GM23338 (cell line): Measurements from ENCODE around the gene C6orf120. TPM values are rescaled to one million over a fixed set of nuclear protein-coding genes. Genes with fewer than 3 reads are reported as not detected.

Experiments used
- ATAC-seq: fragments of 200-7000 bp; cut with Tn5 transposase; 3 replicates; pipeline ENCODE4 v1.9.1; 2020
- DNase-seq: peaks from one replicate; pipeline ENCODE4 v3.0.0-alpha.2; 2015; ENCODE audit warnings: low spot score
- H2AFZ ChIP-seq: fragments of 200-600 bp; sonication (generic); 2 replicates; pipeline ENCODE4 v1.8.0; 2016; ENCODE audit warnings: antibody characterized with exemption, mild to moderate bottlenecking, moderate library complexity
- H3F3A ChIP-seq: fragments of 200-600 bp; sonication (generic); replicated peaks from 2 replicates; pipeline ENCODE4 v1.8.0; 2017; ENCODE audit warnings: antibody characterized with exemption, mixed run types, low read depth
- H3K27ac ChIP-seq: fragments of 200-600 bp; sonication (generic); 2 replicates; pipeline ENCODE4 v1.6.1; 2016; ENCODE audit warnings: low read depth
- H3K27me3 ChIP-seq: fragments of 200-600 bp; sonication (generic); 2 replicates; pipeline ENCODE4 v1.8.0; 2016; ENCODE audit warnings: mild to moderate bottlenecking, mixed run types, moderate library complexity; ENCODE audit not compliant: insufficient read depth
- H3K36me3 ChIP-seq: fragments of 200-600 bp; sonication (generic); 2 replicates; pipeline ENCODE4 v1.8.0; 2016; ENCODE audit warnings: mild to moderate bottlenecking; ENCODE audit not compliant: insufficient read depth
- H3K4me1 ChIP-seq: fragments of 200-600 bp; sonication (generic); 2 replicates; pipeline ENCODE4 v1.8.0; 2016; ENCODE audit warnings: mild to moderate bottlenecking, moderate library complexity; ENCODE audit not compliant: insufficient read depth
- H3K4me2 ChIP-seq: fragments of 200-600 bp; sonication (generic); 2 replicates; pipeline ENCODE4 v1.7.1; 2017; ENCODE audit warnings: mixed run types
- H3K4me3 ChIP-seq: fragments of 200-600 bp; sonication (generic); 2 replicates; pipeline ENCODE4 v1.6.1; 2016; ENCODE audit warnings: mixed run types
- H3K79me2 ChIP-seq: fragments of 200-600 bp; sonication (generic); replicated peaks from 2 replicates; pipeline ENCODE4 v1.8.0; 2017; ENCODE audit warnings: mild to moderate bottlenecking; ENCODE audit not compliant: insufficient read depth
- H3K9me2 ChIP-seq: fragments of 200-600 bp; sonication (generic); 2 replicates; pipeline ENCODE4 v1.8.0; 2017; ENCODE audit not compliant: insufficient read depth
- H4K20me1 ChIP-seq: fragments of 200-600 bp; sonication (generic); replicated peaks from 2 replicates; pipeline ENCODE4 v1.8.0; 2017; ENCODE audit warnings: mild to moderate bottlenecking; ENCODE audit not compliant: insufficient read depth
- H3K27ac Mint-ChIP-seq: 2 replicates; pipeline ENCODE4 v1.8.0; 2020; ENCODE audit warnings: inconsistent platforms, mild to moderate bottlenecking, moderate library complexity, mixed read lengths
- H3K27me3 Mint-ChIP-seq: 3 replicates; pipeline ENCODE4 v1.8.0; 2022; ENCODE audit warnings: low read depth, mild to moderate bottlenecking, moderate library complexity, mixed read lengths, inconsistent platforms; ENCODE audit not compliant: insufficient read depth, poor library complexity
- H3K36me3 Mint-ChIP-seq: 3 replicates; pipeline ENCODE4 v1.8.0; 2021; ENCODE audit warnings: low read depth, mild to moderate bottlenecking, inconsistent platforms, moderate library complexity, mixed read lengths
- H3K4me1 Mint-ChIP-seq: 3 replicates; pipeline ENCODE4 v1.8.0; 2020; ENCODE audit warnings: mild to moderate bottlenecking, inconsistent platforms, mixed read lengths
- H3K4me3 Mint-ChIP-seq: 3 replicates; pipeline ENCODE4 v1.8.0; 2021; ENCODE audit warnings: moderate library complexity, mild to moderate bottlenecking, inconsistent platforms, mixed read lengths
- H3K9me3 Mint-ChIP-seq: 3 replicates; pipeline ENCODE4 v1.8.0; 2020; ENCODE audit warnings: moderate library complexity, mild to moderate bottlenecking, inconsistent platforms, mixed read lengths
- CTCF ChIP-seq, 2 experiments: fragments of 200-600 bp in 1 of 2; sonication (generic) in 1 of 2; conservative IDR thresholded peaks; 2 replicates each; pipeline versions ENCODE4 v1.5.1 to v1.6.1; 2016 to 2017; ENCODE audit warnings: antibody characterized with exemption in 2 of 2, low read depth in 2 of 2, mild to moderate bottlenecking in 2 of 2, moderate library complexity in 1 of 2
- ETS1 ChIP-seq: IDR thresholded peaks from 2 replicates; pipeline ENCODE4 v1.6.1; 2016; ENCODE audit warnings: antibody characterized with exemption
- EZH2 ChIP-seq: fragments of 200-600 bp; sonication (generic); IDR thresholded peaks from one replicate; pipeline ENCODE4 v1.8.0; 2017; ENCODE audit warnings: antibody characterized with exemption, mild to moderate bottlenecking, low read depth; ENCODE audit not compliant: unreplicated experiment
- EZH2phosphoT487 ChIP-seq: fragments of 200-600 bp; sonication (generic); IDR thresholded peaks from one replicate; pipeline ENCODE4 v1.8.1; 2018; ENCODE audit warnings: antibody characterized with exemption; ENCODE audit not compliant: unreplicated experiment
- NANOG ChIP-seq: IDR thresholded peaks from 2 replicates; pipeline ENCODE4 v1.6.1; 2016; ENCODE audit warnings: antibody characterized with exemption, borderline replicate concordance
- POLR2AphosphoS5 ChIP-seq: IDR thresholded peaks from 2 replicates; pipeline ENCODE4 v1.6.1; 2016; ENCODE audit warnings: antibody characterized with exemption, low read depth
- ZNF462 ChIP-seq: fragments of 250-450 bp; sonication (Bioruptor Pico); IDR thresholded peaks from 2 replicates; pipeline ENCODE4 v1.5.0; 2020; ENCODE audit warnings: mild to moderate bottlenecking, moderate library complexity
- polyA plus RNA-seq: library from polyadenylated mRNA; unstranded; fragments of >200 nt; fragmentation: Nextera tagmentation; extraction: Ambion mirVana; gene quantifications from 2 replicates; pipeline ENCODE4 v1.2.1, GENCODE V29; 2016
- total RNA-seq: library from RNA; depleted of rRNA; stranded (reverse); fragments of >200 nt; shearing (Covaris generic); gene quantifications from 2 replicates; pipeline ENCODE4 v1.2.3, GENCODE V29; 2014
- TF ChIP-seq, protein P1 (sequence below): IDR thresholded peaks from one replicate; pipeline ENCODE4 v1.6.1; 2018; ENCODE audit warnings: antibody characterized with exemption; ENCODE audit not compliant: unreplicated experiment

The C6orf120 gene
- total and polyA plus RNA-seq, 2 experiments from 2014 or later, result 18.8 to 57.3 TPM

GRCh38 chr6:169675011-169675410, 26.9 kb upstream of the C6orf120 start (continued):
- TF ChIP-seq ZNF462 (CRISPR knock-in tag), result no peak
- TF ChIP-seq ETS1, result no peak
- TF ChIP-seq, protein P1, sequence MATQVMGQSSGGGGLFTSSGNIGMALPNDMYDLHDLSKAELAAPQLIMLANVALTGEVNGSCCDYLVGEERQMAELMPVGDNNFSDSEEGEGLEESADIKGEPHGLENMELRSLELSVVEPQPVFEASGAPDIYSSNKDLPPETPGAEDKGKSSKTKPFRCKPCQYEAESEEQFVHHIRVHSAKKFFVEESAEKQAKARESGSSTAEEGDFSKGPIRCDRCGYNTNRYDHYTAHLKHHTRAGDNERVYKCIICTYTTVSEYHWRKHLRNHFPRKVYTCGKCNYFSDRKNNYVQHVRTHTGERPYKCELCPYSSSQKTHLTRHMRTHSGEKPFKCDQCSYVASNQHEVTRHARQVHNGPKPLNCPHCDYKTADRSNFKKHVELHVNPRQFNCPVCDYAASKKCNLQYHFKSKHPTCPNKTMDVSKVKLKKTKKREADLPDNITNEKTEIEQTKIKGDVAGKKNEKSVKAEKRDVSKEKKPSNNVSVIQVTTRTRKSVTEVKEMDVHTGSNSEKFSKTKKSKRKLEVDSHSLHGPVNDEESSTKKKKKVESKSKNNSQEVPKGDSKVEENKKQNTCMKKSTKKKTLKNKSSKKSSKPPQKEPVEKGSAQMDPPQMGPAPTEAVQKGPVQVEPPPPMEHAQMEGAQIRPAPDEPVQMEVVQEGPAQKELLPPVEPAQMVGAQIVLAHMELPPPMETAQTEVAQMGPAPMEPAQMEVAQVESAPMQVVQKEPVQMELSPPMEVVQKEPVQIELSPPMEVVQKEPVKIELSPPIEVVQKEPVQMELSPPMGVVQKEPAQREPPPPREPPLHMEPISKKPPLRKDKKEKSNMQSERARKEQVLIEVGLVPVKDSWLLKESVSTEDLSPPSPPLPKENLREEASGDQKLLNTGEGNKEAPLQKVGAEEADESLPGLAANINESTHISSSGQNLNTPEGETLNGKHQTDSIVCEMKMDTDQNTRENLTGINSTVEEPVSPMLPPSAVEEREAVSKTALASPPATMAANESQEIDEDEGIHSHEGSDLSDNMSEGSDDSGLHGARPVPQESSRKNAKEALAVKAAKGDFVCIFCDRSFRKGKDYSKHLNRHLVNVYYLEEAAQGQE, result no peak
- TF ChIP-seq POLR2AphosphoS5, result no peak

DNA sequence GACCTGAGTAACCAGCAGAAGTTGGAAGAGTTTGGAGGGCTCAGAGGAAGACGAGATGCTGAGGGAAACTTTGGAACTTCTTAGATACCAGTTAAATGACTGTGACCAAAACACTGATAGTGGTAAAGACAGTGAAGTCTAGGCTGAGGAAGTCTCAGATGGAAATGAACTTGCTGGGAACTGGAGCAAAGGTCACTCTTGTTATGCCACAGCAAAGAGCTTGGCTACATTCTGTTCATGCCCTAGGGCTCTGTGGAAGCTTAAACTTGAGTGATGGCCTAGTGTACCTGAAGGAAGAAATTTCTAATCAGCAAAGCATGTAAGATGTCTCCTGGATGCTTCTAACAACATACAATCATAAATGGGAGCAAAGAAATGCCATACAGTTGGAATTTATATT, 24.8 kb upstream of the C6orf120 start:
- peaks cover 43% of the 10 kb centered on the region for H3K79me2 ChIP-seq
- Mint-ChIP-seq H3K9me3 (no peaks in the 10 kb centered on the region; the same call in 2 of the 3 replicates), H3K36me3 (peaks cover 58% of the 10 kb centered on the region), H3K27ac (0 out of 2 replicates have a peak overlapping the region, but pooled peaks have one; percentile 17), H3K4me3 (no peak overlapping the region), H3K4me1 (peaks cover 8% of the 10 kb centered on the region), H3K27me3 (no peaks in the 10 kb centered on the region)
- no peaks in the 10 kb centered on the region for H3K27me3 ChIP-seq
- no peak overlapping the region for H2AFZ ChIP-seq
- H3K4me3 ChIP-seq, result no peak overlapping the region
- H3K27ac ChIP-seq, result no peak overlapping the region
- H3K9me2 ChIP-seq, result no peaks in the 10 kb centered on the region
- H3K36me3 ChIP-seq, result peaks cover 3% of the 10 kb centered on the region
- no peaks in the 10 kb centered on the region for H3K4me1 ChIP-seq
- ATAC-seq (no peak), DNase-seq (no peak)
- no peaks in the 10 kb centered on the region for H3F3A ChIP-seq
- no peaks in the 10 kb centered on the region; the same call in 1 of the 2 replicates for H4K20me1 ChIP-seq
- H3K4me2 ChIP-seq, result no peak overlapping the region
- TF ChIP-seq CTCF (conservative IDR thresholded peaks at IDR 0.05; ENCODE audit: low read depth in 2 of 2), result no peak
- no peak for TF ChIP-seq EZH2phosphoT487
- TF ChIP-seq, protein P1, result no peak
- no peak for TF ChIP-seq NANOG
- no peak for TF ChIP-seq EZH2
